ENCODE data around the gene UPK3A.

The UPK3A gene

DNA sequence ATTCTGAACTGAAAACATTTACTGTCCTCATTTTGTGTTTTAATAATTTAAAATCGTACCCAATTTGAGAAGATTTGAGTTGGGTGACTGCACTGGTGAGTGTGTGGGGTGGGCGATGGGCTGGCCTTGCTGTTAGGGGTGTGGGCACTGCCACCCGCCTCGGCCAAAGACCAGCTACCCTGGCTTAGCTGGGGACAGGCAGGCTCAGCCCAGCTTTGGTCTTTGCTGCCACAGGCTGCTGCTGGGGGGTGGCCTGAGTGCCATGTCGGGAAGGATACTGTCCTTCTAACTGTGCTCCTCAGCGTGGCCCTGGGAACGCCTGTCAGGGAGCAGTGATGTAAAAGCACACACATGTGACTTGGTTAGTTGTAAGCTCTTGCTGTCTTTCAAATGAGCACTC lies 47.3 kb downstream of the UPK3A start:
- DNase-seq, result no peak

DNA sequence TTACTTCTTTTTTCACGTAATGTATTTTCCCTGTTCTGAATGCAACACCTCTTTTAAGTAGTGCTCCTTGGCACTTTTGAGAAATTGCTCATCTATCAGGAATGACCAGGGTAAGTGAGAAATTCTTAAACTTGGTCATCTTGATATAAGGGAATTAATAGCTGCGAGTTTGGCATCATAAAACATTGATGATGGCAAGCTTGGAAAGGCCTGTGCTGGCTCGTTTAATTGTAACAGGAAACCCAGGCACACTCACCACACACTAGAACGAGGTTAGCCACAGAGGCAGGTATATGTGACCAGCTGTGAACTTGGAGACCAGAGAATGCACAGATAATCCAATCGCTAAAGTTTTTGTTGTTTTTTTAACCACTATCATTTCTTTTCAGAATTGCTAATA lies 49.3 kb downstream of the UPK3A start:
- DNase-seq, result no peak

DNA sequence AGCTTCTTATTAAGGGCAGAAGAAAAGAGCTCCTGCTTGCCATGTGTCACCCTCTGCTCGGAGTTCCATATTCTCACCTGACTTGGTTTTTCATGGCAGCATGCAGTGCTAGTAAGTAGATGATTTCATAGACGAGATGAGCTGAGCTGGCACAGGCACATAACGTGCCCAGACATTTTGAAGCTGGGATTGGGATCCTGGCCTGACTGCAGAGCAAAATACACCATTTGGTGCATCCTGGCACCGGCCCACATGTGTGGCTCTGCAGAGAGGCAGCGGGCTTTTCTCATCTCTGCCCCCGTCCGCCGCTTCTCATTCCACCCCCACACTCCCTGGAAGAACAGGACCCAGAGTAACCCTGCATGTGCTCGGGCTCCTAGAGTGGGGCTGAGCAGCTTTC lies 49.8 kb downstream of the UPK3A start:
- DNase-seq, result no peak

DNA sequence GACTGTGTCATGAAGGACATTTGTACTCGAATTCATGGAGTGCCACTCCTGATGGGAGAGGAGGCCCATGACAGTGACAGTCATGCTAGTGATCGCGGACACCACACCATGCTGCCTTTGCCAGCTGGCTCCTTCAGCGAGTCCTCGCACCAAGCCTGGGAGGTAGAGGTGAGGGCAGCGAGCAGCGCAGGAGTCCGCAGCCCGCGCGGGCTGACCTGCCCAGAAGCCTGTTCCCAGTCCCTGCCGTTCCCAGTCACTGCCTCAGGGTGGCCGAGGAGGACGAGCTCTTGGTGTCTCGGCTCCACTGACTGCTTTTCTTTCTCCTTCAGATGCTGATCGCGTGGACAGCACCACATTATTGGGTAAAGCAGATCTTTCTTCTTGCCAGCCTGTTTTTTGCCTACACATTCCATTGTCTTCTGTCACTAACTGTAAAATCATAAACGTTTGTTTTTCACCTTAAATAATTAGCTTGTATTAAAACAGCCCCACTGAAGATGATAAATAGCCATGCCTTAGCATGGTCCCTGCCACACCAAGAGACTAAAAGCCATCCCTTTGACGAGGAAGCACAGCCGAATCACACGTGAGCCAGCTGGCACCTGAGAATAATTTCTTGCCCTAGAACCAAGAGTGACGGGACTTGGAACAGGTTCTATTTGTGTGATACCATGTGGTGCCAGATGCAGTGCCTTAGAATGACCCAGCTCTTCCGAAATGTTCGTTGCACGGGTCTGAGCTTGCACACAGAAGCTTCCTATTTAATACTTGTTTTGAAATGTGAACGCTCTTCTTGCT lies 50.5 kb downstream of the UPK3A start:
- DNase-seq, result no peak

DNA sequence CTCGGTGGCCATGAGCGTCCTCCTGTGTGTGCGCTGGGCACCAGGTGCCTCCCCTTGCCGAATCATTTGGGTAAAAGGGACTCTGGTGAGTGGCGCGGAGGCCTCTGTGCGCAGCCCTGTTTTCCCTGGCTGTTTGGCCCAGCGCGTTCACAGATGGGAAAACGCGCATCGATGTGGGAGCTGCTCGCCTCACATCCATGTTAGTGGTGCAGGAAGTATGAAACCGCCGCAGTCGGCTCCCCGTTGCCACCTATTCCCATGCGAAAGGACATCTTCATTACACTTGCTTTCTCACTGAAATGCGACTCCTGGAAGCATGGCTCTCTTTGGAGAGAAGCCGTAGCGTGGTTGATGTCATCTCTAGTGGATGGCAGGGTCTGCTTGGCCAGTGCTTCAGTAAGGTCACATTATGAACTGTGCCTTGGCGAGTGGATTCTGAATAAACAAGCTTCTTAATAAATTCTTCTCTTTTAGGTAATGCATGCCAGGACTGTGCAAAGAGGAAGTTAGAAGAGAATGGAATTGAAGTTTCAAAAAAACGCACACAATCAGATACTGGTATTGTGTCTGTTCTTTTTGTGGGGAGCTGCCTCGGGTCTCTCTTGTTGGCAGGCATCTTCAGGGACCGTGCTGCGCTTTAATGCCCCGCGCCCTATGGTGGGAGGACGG lies 51.2 kb downstream of the UPK3A start:
- no peak for DNase-seq

DNA sequence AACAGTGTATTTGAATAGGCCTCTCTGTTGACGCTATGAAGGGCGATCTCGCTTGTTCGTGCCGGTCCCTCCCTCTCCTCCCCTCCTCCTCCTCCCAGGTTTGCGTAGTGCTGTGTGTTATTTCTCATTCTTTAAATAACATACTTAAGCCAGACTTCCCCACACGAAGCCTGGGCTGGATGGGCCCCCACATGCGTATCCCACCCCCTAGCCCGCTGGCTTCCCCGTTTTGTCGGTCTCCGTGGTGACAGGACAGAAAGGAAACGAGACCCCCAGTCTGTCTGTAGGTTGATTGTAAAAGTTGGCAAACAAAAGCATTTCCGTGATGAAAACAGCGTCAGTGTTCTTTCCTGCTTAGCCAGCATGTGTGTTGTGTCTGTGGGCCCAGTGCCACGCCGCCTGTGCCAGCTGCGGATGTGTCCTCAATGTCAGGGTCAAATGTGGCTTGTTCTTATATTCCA lies 52.3 kb downstream of the UPK3A start:
- DNase-seq, result no peak

DNA sequence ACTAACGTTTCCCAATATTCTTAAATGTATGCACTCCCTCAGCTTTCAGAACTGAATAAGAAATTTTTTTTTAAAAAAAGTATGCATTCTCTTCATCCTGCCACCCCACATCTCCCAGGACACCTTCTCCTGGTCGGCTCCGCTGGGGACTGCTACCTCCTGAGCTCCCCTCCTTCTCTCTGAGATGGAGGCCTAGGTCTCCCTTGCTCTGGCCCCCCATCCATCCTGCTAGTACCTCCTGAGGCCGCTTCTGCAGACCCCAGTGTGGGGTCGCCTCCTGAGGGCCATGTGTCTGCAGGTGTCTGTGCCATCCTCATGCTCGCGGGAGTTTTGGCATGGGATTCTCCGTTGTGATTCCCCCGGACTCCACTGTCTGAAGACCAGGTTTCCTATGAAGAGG lies 52.8 kb downstream of the UPK3A start:
- DNase-seq, result no peak

DNA sequence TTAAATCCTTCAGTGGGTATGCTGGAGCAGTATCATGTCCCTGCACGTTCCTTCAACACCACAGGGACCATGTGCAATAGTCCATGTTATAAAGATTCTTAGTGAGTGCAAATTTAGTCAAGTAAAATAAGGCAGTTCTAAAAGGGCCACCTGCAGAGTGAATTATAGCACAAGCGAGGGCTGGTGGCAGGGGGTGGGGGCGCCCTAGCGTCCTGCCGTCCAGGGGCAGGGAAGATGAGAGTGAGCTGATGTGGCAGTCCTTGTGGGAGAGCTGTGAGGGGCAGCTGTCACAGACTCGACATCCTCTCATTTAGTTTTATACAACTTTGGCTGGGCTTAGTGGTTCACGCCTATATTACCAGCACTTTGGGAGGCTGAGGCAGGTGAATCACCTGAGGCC lies 54.0 kb downstream of the UPK3A start:
- DNase-seq, result no peak

DNA sequence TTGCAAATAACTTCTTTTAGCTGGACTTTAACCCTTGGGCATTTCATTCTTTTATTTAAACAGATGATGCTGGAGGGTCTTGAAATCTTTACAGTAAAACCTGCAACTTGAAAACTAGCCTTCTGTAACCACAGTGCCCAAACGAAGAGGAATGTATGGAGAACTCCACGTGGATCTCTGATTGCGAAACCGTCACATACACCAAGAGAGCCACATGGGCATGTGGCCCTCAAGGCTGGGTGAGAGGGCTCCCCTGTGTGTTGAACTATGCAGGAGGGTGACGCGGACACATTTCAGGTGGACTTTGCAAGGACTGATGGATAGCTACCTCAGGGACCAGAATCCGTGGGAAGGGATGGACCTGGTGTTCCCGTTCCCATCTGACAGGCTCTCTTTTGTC lies 55.6 kb downstream of the UPK3A start:
- DNase-seq, result no peak

DNA sequence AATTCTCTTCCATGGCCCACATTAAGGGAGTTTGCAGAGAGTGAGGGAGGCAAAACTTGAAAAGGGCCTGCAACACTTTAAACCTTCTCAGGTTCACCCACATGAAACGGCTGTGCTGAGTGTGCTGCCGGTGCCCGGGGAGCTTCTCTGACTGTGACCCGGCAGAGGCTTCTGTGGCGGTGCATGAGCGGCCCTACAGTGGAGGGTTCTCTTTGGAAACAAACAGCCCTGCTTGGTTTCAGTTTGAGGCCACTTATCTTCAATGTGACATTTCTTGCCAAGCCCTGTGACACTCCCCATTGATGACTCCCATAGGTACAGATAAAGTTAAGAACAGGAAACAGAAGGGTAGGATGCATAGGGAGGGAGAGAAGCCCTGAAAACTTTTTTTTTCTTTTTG lies 56.7 kb downstream of the UPK3A start:
- DNase-seq, result peak; percentile 53 to 58

DNA sequence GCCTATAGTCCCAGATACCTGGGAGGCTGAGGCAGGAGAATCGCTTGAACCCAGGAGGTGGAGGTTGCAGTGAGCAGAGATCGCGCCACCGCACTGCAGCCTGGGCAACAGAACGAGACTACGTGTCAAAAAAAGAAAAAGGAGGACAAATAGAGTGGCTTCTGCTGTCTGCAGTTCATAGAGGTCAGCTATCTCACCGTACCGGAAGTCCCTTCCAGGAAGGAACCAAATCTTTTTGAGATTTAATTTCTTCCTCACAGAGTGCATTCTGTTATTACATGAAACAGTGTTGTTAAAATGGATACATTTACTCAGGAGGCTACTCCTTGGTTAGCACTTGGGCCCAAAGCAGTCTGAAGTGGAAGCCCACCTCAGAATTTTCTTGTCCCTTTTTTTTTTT lies 58.4 kb downstream of the UPK3A start:
- no peak for DNase-seq

DNA sequence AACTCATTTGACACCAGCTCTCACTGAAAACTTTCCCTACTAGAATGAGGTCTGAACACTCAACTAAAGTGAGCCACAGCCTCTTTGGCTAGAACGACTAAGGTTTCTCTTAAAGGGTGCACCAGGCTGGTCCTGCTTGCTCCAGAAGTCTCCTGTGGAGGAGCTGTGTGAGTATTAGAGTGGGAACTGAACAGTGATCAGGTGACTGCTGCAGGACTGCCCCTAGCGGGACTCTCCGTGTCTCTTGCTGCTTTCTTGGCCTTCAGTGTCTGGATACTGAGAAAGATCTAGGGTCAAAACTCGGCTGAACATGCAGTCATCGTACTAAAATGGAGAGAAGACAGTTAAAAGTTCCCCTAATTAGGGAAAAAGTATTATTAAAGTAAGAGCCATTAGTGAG lies 59.6 kb downstream of the UPK3A start:
- no peak for DNase-seq

Data from stimulated activated CD4-positive, alpha-beta T cell treated with anti-CD3 and anti-CD28 coated beads, Interleukin-2, amount 100 ng/mL, for 24 hours (primary cell).